A549 (cell line): ENCODE results near the gene VAV3.

ENCODE experiments used
- RFX5 ChIP-seq: fragments of 450-650 bp; IDR thresholded peaks from 2 replicates; pipeline ENCODE4 v1.7.1; 2014; ENCODE audit warnings: antibody characterized with exemption, mild to moderate bottlenecking, moderate library complexity
- TF ChIP-seq, protein P1 (sequence below): fragments of >200 bp; sonication (Bioruptor Twin); formaldehyde crosslinking; IDR thresholded peaks from 3 replicates; pipeline ENCODE4 v1.5.1; 2016

DNA sequence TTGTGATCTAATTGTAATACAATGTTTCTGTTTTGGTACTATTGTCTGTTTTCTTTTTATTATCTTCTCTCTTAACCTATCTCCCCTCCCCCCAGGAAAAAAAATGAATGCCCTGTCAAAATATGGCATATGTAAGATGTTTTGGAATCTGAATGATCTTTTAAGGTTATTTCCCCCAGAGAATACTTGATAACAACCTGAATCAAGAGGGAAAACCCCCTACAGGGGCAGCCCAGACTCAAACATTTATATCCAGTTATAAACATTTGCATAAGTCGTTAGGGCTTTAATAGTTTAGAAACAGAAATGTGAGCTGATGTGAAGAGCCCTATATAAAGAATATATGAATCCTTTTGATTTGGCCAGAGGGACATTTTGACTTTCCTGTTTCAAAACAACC, 169.5 kb downstream of the VAV3 start:
- TF ChIP-seq RFX5 = no peak
- TF ChIP-seq, protein P1, sequence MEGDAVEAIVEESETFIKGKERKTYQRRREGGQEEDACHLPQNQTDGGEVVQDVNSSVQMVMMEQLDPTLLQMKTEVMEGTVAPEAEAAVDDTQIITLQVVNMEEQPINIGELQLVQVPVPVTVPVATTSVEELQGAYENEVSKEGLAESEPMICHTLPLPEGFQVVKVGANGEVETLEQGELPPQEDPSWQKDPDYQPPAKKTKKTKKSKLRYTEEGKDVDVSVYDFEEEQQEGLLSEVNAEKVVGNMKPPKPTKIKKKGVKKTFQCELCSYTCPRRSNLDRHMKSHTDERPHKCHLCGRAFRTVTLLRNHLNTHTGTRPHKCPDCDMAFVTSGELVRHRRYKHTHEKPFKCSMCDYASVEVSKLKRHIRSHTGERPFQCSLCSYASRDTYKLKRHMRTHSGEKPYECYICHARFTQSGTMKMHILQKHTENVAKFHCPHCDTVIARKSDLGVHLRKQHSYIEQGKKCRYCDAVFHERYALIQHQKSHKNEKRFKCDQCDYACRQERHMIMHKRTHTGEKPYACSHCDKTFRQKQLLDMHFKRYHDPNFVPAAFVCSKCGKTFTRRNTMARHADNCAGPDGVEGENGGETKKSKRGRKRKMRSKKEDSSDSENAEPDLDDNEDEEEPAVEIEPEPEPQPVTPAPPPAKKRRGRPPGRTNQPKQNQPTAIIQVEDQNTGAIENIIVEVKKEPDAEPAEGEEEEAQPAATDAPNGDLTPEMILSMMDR = no peak
